Stimulated activated CD8-positive, alpha-beta memory T cell treated with anti-CD3 and anti-CD28 coated beads, Interleukin-15, amount 100 ng/mL, for 48 hours (primary cell): ENCODE measurements around the gene CAGE1.

Experiments used
- DNase-seq, 2 donors: peaks; one replicate each; pipeline ENCODE4 v3.0.0-alpha.2; 2020; ENCODE audit warnings: low read depth in 2 of 2

Gene CAGE1

GRCh38 chr6:7389451-7390225 lies at the start of gene CAGE1, which contains the start of gene RIOK1:
CAGE1 (minus strand) TSS chr6:7389742; CDS start chr6:7387173, 2,569 bp downstream.
RIOK1 (plus strand) TSS chr6:7389808; CDS start chr6:7390003, 195 bp downstream.
- peak; percentile 91 to 94 for DNase-seq

DNA sequence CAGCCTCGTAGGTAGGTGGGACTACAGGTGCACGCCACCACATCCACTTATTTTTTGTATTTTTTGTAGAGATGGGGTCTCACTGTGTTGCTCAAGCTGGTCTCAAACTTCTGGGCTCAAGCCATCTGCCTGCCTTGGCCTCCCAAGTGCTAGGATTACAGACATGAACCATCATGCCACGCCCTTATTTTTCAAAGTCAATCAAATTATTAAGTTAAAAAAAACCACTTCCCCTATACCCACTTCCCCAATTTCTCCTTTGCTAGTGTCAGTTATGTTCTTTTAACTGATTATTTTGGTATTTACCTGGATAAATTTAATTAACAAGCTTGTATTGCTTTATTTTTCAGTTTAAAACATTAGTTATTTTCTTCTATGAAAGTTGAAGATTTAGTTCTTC lies 49.7 kb upstream of the CAGE1 start:
- DNase-seq, result no peak

DNA sequence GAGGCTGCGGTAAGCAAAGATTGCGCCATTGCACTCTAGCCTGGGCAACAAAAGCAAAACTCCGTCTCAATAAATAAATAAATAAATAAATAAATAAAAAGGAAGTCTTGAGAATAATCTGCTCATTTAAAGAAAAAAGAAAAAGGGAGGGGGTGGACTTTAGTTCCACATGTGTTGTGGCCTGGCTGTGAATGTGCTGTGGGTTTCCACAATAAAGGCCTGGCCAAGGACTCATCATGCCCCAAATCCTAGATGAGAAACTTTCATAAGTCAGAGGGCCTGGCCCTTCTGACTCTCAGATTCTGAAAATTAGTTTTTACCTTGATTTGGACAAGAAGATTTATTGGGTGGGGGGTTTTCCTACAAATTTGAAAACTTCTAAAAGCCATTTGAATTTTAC lies 48.5 kb upstream of the CAGE1 start:
- DNase-seq, result no peak

DNA sequence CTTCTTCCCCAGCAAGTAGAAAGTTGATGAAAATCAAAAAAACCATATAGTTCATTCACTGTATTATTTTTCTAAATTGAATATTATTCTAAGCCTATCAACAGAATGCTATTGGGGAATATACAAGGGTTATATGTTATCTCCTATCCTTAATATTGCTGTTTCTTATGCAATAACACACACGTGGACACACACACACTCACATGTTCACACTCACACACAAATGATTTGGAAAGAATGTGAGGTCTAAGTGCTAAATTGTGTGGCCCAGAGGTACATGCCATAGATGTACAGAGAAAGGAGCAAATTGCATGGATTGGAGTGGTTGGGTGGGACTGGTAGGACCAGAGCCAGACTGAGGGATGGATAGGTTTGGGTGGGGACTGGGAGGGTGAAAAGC lies 45.1 kb upstream of the CAGE1 start:
- no peak for DNase-seq

- DNase-seq, result no peak
These were observed 43.6 kb upstream of the CAGE1 start for GRCh38 chr6:7433121-7433617.

- no peak for DNase-seq
These were observed 43.0 kb upstream of the CAGE1 start for GRCh38 chr6:7432391-7433120.

GRCh38 chr6:7431674-7432390 lies 42.3 kb upstream of the CAGE1 start:
- DNase-seq, result no peak

DNA sequence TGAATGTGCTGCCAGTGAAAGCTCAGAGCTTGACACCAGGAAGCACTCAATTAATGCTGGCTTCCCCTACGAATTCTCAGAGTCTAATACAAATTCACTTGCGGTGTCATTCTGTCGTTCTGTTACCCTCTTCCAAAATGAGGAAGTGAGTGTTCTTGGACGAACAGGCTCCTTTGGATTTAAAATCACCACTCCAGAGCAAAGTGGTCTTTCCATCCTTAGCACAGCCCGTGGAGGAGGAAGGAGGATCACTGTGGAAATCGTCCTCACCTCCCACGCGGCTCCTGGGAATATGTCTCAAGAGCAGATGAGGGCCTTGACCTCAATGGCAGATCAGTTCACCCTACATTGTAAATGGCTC lies 41.8 kb upstream of the CAGE1 start:
- no peak for DNase-seq

GRCh38 chr6:7426447-7427169 lies 37.1 kb upstream of the CAGE1 start:
- DNase-seq, result no peak

DNA sequence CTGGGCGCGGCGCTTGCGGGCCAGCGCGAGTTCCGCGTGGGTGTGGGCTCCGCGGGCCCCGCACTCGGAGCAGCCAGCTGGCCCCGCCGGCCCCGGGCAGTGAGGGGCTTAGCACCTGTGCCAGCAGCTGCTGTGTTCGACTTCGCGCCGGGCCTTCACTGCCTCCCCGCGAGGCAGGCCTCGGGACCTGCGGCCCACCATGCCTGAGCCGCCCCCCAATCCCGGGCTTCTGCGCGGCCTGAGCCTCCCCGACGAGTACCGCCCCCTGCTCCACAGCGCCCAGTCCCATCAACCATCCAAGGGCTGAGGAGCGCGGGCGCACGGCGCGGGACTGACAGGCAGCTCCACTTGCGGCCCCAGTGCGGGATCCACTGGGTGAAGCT lies 36.3 kb upstream of the CAGE1 start:
- DNase-seq, result no peak

DNA sequence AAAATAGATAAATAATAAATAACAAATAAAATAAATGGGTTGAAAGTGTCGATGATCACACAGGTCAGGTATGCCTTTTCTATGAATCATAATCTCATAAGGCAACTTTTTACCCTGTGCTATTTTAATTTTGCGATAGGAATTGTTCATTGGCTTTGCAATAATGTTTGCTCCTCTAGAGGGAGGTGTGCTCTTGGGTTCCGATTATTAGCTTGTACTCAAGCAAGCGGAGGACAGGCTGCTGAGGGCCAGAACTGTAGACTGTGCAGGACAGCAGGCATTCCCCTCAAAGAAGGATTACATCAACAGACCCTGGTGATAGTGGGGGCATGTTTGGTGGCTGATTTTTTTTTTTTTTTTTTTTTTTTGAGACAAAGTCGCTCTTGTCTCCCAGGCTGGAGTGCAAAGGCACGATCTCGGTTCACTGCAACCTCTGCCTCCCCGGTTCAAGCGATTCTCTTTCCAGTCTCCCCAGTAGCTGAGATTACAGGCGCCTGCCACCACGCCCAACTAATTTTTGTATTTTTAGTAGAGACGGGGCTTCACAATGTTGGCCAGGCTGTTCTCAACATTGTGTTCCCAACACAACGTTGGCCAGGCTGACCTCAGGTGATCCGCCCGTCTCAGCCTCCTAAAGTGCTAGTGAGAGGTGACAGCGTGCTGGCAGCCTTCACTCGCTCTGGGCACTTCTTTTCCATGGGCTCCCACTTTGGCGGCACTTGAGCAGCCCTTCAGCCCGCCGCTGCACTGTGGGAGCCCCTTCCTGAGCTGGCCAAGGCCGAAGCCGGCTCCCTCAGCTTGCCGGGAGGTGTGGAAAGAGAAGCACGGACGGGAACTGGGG lies 35.6 kb upstream of the CAGE1 start:
- DNase-seq, result no peak

GRCh38 chr6:7424058-7424457 lies 34.5 kb upstream of the CAGE1 start:
- DNase-seq, result no peak

GRCh38 chr6:7421066-7421465 lies 31.5 kb upstream of the CAGE1 start:
- no peak for DNase-seq

- DNase-seq, result no peak
These were observed 29.5 kb upstream of the CAGE1 start for GRCh38 chr6:7419065-7419464.

GRCh38 chr6:7418238-7418905 lies 28.8 kb upstream of the CAGE1 start:
- no peak for DNase-seq

DNA sequence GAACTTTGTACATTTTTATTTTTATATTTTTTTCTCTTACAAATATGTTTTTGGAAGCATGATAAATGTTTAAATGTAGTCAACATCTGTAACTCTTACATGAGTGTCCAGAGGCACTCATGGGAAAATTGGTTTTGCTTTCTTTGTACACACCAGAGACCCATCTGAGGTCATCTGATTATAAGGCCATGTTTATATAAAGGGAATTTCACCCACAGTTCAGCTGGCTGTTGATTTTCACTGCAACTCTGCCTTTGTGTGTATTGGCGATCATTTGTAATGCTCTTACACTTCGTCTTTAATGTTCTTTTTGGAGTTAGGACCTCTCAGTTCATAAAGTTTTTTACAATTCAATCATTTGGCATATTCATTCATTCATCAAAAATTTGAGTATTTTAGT lies 28.1 kb upstream of the CAGE1 start:
- DNase-seq, result no peak

DNA sequence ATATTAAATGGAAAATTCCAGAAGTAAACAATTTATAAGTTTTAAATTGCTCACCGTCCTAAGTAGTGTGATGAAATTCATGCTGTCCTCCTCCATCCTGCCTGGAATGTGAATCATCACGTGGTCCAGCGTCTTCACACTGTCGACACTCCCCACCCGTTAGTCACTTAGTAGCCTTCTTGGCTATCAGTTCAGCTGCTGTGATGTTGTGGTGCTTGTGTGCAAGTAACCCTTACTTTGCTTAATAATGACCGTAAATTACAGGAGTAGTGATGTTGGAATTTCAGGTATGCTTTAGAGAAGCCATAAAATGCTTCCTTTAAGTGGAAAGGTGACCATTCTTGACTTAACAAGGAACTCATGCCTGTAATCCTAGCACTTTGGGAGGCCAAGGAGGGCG lies 25.3 kb upstream of the CAGE1 start:
- no peak for DNase-seq

GRCh38 chr6:7413151-7413823 lies 23.7 kb upstream of the CAGE1 start:
- no peak for DNase-seq

DNA sequence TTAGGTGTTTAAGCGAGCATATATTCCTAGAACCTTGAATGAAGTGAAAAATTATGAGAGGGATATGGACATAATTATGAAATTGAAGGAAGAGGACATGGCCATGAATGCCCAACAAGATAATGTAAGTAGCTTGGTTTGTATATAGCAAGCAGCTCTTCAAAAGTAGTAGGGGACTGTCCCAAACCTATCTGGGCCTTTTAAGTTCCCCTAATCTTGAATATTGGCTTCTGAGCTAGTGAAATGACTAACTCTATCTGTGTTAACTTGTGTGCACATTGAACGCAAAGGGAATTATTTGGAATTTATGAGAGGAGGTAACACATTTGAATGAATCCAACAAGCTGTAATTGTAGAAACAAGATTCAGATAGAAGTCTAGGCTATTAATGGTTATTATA lies 21.8 kb upstream of the CAGE1 start:
- no peak for DNase-seq

- DNase-seq, result no peak
These were observed 21.3 kb upstream of the CAGE1 start for GRCh38 chr6:7410851-7411250.
